HepG2 (cell line): Measurements from ENCODE around the gene NUBP1. TPM values are rescaled to one million over a fixed set of nuclear protein-coding genes. Genes with fewer than 3 reads are reported as not detected.

Experiments
- ATAC-seq: fragments of 200-7000 bp; cut with Tn5 transposase; 3 replicates; pipeline ENCODE4 v1.9.1; 2020; ENCODE audit warnings: mild to moderate bottlenecking, moderate library complexity
- BruUV-seq: library from RNA; stranded (reverse); fragments of 400-500 nt; replicated peaks from 2 replicates; lab custom pipeline; 2021; lab: Mats Ljungman, UMichigan
- CTCF ChIA-PET: fragments of 300-600 bp; formaldehyde crosslinking; extraction: SDS; loops from one replicate; lab custom pipeline; 2021; ENCODE audit warnings: low total read pairs, inconsistent platforms, low intra/inter-chr PET ratio; lab: Yijun Ruan, JAX
- POLR2A ChIA-PET: fragments of 350-600 bp; sonication (Branson Sonifier 250); formaldehyde crosslinking; loops from one replicate; lab custom pipeline; 2020; ENCODE audit warnings: antibody characterized with exemption, inconsistent platforms; lab: Yijun Ruan, JAX
- DNase-seq: peaks from one replicate; pipeline ENCODE4 v3.0.0-alpha.2; 2015; ENCODE audit warnings: low spot score
- FAIRE-seq: peaks from 3 replicates; lab custom pipeline; 2011; peaks lifted over from hg19 to GRCh38; lab: Jason Lieb, UNC
- H2AFZ ChIP-seq: one replicate; pipeline ENCODE4 v1.6.1; 2011; ENCODE audit warnings: low read length, inconsistent platforms
- H3K27ac ChIP-seq: fragments of 300-600 bp; 3 replicates; pipeline ENCODE4 v1.8.0; 2011; ENCODE audit warnings: mixed run types, mild to moderate bottlenecking, mixed read lengths, low read length, inconsistent platforms; ENCODE audit not compliant: insufficient read depth; ENCODE audit errors: extremely low read length
- H3K27me3 ChIP-seq, 2 experiments: fragments of 200-600 bp in 1 of 2; 2 replicates in 1 of 2; 3 replicates in 1 of 2; pipeline versions ENCODE4 v1.6.0 to v1.8.0; 2011; ENCODE audit warnings: low read length in 2 of 2, mild to moderate bottlenecking in 2 of 2, moderate library complexity in 2 of 2, inconsistent platforms in 1 of 2; ENCODE audit not compliant: insufficient read depth in 2 of 2, control insufficient read depth in 1 of 2
- H3K36me3 ChIP-seq, 2 experiments: fragments of 200-600 bp in 1 of 2; replicated peaks in 1 of 2; 2 replicates in 1 of 2; 3 replicates in 1 of 2; pipeline versions ENCODE4 v1.5.1 to v1.8.0; 2011; ENCODE audit warnings: low read length in 2 of 2, inconsistent platforms in 1 of 2; ENCODE audit not compliant: insufficient read depth in 2 of 2, control insufficient read depth in 1 of 2
- H3K4me1 ChIP-seq: 2 replicates; pipeline ENCODE4 v1.5.1; 2012; ENCODE audit warnings: low read length, inconsistent platforms; ENCODE audit not compliant: insufficient read depth
- H3K4me2 ChIP-seq: 2 replicates; pipeline ENCODE4 v1.6.0; 2011; ENCODE audit warnings: low read depth, low read length, inconsistent platforms
- H3K4me3 ChIP-seq, 3 experiments: fragments of 200-600 bp in 1 of 3; sonication (generic), shearing (Covaris generic) in 1 of 3; replicated peaks in 1 of 3; 2 replicates each; pipeline ENCODE4 v1.5.1; 2011 to 2016; ENCODE audit warnings: low read length in 3 of 3, inconsistent platforms in 2 of 3, low read depth in 2 of 3, mild to moderate bottlenecking in 2 of 3, control low read depth in 1 of 3, mixed read lengths in 1 of 3; ENCODE audit not compliant: insufficient read depth in 1 of 3
- H3K79me2 ChIP-seq: one replicate; pipeline ENCODE4 v1.6.1; 2011; ENCODE audit warnings: low read length, inconsistent platforms; ENCODE audit not compliant: insufficient read depth
- H3K9ac ChIP-seq: 2 replicates; pipeline ENCODE4 v1.6.0; 2011; ENCODE audit warnings: mild to moderate bottlenecking, low read depth, low read length, inconsistent platforms; ENCODE audit not compliant: insufficient read depth
- H3K9me3 ChIP-seq: 2 replicates; pipeline ENCODE4 v1.5.1; 2012; ENCODE audit warnings: mild to moderate bottlenecking, low read length
- H4K20me1 ChIP-seq: 2 replicates; pipeline ENCODE4 v1.6.0; 2011; ENCODE audit warnings: inconsistent platforms, mild to moderate bottlenecking, low read length, moderate library complexity; ENCODE audit not compliant: insufficient read depth
- CENPX ChIP-seq: sonication (generic); formaldehyde crosslinking; IDR thresholded peaks from 2 replicates; pipeline ENCODE4 v1.9.0; 2021; ENCODE audit warnings: mild to moderate bottlenecking, missing genetic modification reagents, moderate library complexity
- FLYWCH1 ChIP-seq: sonication (generic); formaldehyde crosslinking; IDR thresholded peaks from 2 replicates; pipeline ENCODE4 v1.8.1; 2023; ENCODE audit warnings: mild to moderate bottlenecking, missing genetic modification reagents
- FOXA3 ChIP-seq: IDR thresholded peaks from 2 replicates; pipeline ENCODE4 v1.6.1; 2016; ENCODE audit warnings: missing genetic modification reagents, missing compliant biosample characterization
- HOXA5 ChIP-seq: sonication (generic); formaldehyde crosslinking; IDR thresholded peaks from 2 replicates; pipeline ENCODE4 v1.4.0; 2020; ENCODE audit warnings: missing genetic modification reagents
- LBX2 ChIP-seq: sonication (generic); formaldehyde crosslinking; IDR thresholded peaks from 2 replicates; pipeline ENCODE4 v1.5.0; 2020; ENCODE audit warnings: missing genetic modification reagents, mild to moderate bottlenecking, borderline replicate concordance
- NFRKB ChIP-seq: fragments of 450-650 bp; IDR thresholded peaks from 2 replicates; pipeline ENCODE4 v1.6.1; 2017
- POLR2A ChIP-seq, 2 experiments: IDR thresholded peaks; 2 replicates each; pipeline ENCODE4 v1.6.1; 2011; ENCODE audit warnings: low read depth in 2 of 2, low read length in 2 of 2, mild to moderate bottlenecking in 1 of 2, moderate library complexity in 1 of 2; ENCODE audit not compliant: insufficient read depth in 1 of 2
- RELA ChIP-seq: sonication (generic); formaldehyde crosslinking; IDR thresholded peaks from 2 replicates; pipeline ENCODE4 v1.4.0; 2020; ENCODE audit warnings: missing genetic modification reagents
- SETDB1 ChIP-seq: sonication (generic); formaldehyde crosslinking; IDR thresholded peaks from 2 replicates; pipeline ENCODE4 v1.5.1; 2020; ENCODE audit warnings: missing genetic modification reagents, mild to moderate bottlenecking, borderline replicate concordance
- ZFP82 ChIP-seq: sonication (generic); formaldehyde crosslinking; IDR thresholded peaks from 2 replicates; pipeline ENCODE4 v1.5.1; 2020; ENCODE audit warnings: mild to moderate bottlenecking, missing genetic modification reagents, borderline replicate concordance
- ZNF180 ChIP-seq: sonication (generic); formaldehyde crosslinking; IDR thresholded peaks from 2 replicates; pipeline ENCODE4 v1.4.0; 2020; ENCODE audit warnings: low read depth, missing genetic modification reagents, borderline replicate concordance
- ZNF260 ChIP-seq: sonication (generic); formaldehyde crosslinking; IDR thresholded peaks from 2 replicates; pipeline ENCODE4 v1.4.0; 2020; ENCODE audit warnings: missing genetic modification reagents, low read depth, mild to moderate bottlenecking, borderline replicate concordance
- ZNF761 ChIP-seq: sonication (generic); formaldehyde crosslinking; conservative IDR thresholded peaks from 2 replicates; pipeline ENCODE4 v1.4.0; 2020; ENCODE audit warnings: mild to moderate bottlenecking, missing genetic modification reagents
- WGBS: methylation state at CpG from one replicate; pipeline ENCODE4 v1.1.6; 2017; ENCODE audit warnings: low lambda C conversion rate; 5-methylcytosine and 5-hydroxymethylcytosine counted together
- in situ Hi-C: cut with HindIII; loops from 2 replicates; pipeline ENCODE4 v1.10.0; 2017; ENCODE audit warnings: low pct_unique_long_range_greater_than_20kb; ENCODE audit not compliant: extremely low pct_ligation_motif_present
- intact Hi-C: fragments of 100-400 bp; cut with micrococcal nuclease; formaldehyde crosslinking; loops from one replicate; pipeline ENCODE4 v1.10.0; 2022; ENCODE audit not compliant: unreplicated experiment
- polyA plus RNA-seq, 8 experiments: library from polyadenylated mRNA; depleted of rRNA in 3 of 8; stranded (reverse) in 7 of 8; unstranded in 1 of 8; fragments of >200 nt; fragmentation: Illumina TruSeq in 4 of 8; extraction: Trizol in 4 of 8; gene quantifications; 2 replicates each; pipeline versions ENCODE4 v1.2.1 to v1.2.3, GENCODE V29; 2011 to 2016; ENCODE audit warnings: low read depth in 4 of 8, missing spikeins in 1 of 8, mixed read lengths in 1 of 8; ENCODE audit not compliant: insufficient read depth in 1 of 8
- total RNA-seq, 5 experiments: library from RNA; depleted of rRNA; stranded (reverse); fragments of >200 nt; fragmentation: Illumina TruSeq; extraction: Trizol; gene quantifications; 2 replicates each; pipeline ENCODE4 v1.2.3, GENCODE V29; 2016; ENCODE audit warnings: low read depth in 1 of 5
- TF ChIP-seq, protein P1 (sequence below): IDR thresholded peaks from 2 replicates; pipeline ENCODE4 v1.6.1; 2016; ENCODE audit warnings: low read depth, control low read depth
- TF ChIP-seq, protein P2 (sequence below): sonication (generic); formaldehyde crosslinking; IDR thresholded peaks from 2 replicates; pipeline ENCODE4 v1.4.0; 2020; ENCODE audit warnings: missing genetic modification reagents
- TF ChIP-seq, protein P3 (sequence below): sonication (generic); formaldehyde crosslinking; IDR thresholded peaks from 2 replicates; pipeline ENCODE4 v1.8.1; 2023; ENCODE audit warnings: mild to moderate bottlenecking, missing genetic modification reagents

The NUBP1 gene
- total and polyA plus RNA-seq, 2 of the 13 experiments (the other 11 are each of a cell fraction or from before 2014, with no cell fraction given), result 53.5 to 70.4 TPM

DNA sequence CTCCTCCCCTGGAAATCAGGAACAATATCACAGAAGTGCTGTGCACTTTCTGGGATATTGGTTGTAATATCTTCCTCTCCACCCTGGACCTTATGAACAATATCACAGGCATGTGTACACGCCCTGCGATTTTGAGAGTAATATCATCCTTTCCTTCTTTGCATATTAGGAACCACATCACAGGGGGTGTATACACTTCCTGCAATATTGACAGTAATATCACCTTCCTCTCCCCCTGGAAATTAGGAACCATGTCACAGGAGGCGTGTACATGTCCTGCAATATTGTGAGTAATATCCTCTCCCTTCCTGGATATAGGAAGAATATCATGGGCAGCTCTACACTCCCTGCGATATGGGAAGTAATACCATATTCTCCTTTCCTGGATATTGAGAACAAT is 34.7 kb upstream of the NUBP1 start (continued):
- TF ChIP-seq, protein P1, sequence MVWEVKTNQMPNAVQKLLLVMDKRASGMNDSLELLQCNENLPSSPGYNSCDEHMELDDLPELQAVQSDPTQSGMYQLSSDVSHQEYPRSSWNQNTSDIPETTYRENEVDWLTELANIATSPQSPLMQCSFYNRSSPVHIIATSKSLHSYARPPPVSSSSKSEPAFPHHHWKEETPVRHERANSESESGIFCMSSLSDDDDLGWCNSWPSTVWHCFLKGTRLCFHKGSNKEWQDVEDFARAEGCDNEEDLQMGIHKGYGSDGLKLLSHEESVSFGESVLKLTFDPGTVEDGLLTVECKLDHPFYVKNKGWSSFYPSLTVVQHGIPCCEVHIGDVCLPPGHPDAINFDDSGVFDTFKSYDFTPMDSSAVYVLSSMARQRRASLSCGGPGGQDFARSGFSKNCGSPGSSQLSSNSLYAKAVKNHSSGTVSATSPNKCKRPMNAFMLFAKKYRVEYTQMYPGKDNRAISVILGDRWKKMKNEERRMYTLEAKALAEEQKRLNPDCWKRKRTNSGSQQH, result no peak

GRCh38 chr16:10728003-10728887 is 15.4 kb upstream of the NUBP1 start:
- no peaks in the 10 kb centered on the region for H3K27me3 ChIP-seq
- H3K4me1 ChIP-seq, result peaks cover 35% of the 10 kb centered on the region
- peak overlapping the region in 1 of 3 experiments; percentile 36; a peak in 2 of 6 replicates for H3K4me3 ChIP-seq
- peak; percentile 70 for DNase-seq
- CTCF ChIA-PET, result no interaction called here
- in situ Hi-C loops, result no loop called here
- no peak overlapping the region for H2AFZ ChIP-seq
- peak; percentile 73 for FAIRE-seq
- H3K9me3 ChIP-seq, result 0 out of 2 replicates have a peak, but pooled peaks cover 1% of the 10 kb centered on the region
- WGBS, result 25% methylated on average over 16 of the region's 16 CpGs
- intact Hi-C loops, result loop anchor here (2.0 kb wide), 1 partner anchor 147 kb away; the partner anchor contains the start of gene EMP2
- POLR2A ChIA-PET, result interaction anchor here (0.6 to 1.7 kb wide), 5 partner anchors 9 to 150 kb away, joined by 3 to 9 read pairs (median 3); partner anchors contain the start of genes EMP2 and NUBP1
- peak overlapping the region; percentile 54 for H3K4me2 ChIP-seq
- no peaks in the 10 kb centered on the region for H4K20me1 ChIP-seq
- ATAC-seq, result peak; percentile 85
- no peak overlapping the region for H3K9ac ChIP-seq
- H3K36me3 ChIP-seq, result no peaks in the 10 kb centered on the region
- H3K27ac ChIP-seq, result no peak overlapping the region
- BruUV-seq, result no TSS peak
- H3K79me2 ChIP-seq, result no peaks in the 10 kb centered on the region
- TF ChIP-seq CENPX (no peak), SETDB1 (CRISPR knock-in tag) (0 out of 2 replicates have a peak, but pooled peaks have one; percentile 44), ZNF260 (no peak), POLR2A (IDR thresholded peaks at IDR 0.05; ENCODE audit: insufficient read depth in 1 of 2, low read depth in 2 of 2, low read length in 2 of 2) (no peak), LBX2 (no peak), HOXA5 (CRISPR knock-in tag) (no peak; the same call in 1 of the 2 replicates), RELA (no peak), NFRKB (no peak), ZFP82 (0 out of 2 replicates have a peak, but pooled peaks have one; percentile 37), FOXA3 (CRISPR knock-in tag) (peak; percentile 72), ZNF761 (CRISPR knock-in tag) (no peak), ZNF180 (no peak), FLYWCH1 (no peak)
- TF ChIP-seq, protein P2, sequence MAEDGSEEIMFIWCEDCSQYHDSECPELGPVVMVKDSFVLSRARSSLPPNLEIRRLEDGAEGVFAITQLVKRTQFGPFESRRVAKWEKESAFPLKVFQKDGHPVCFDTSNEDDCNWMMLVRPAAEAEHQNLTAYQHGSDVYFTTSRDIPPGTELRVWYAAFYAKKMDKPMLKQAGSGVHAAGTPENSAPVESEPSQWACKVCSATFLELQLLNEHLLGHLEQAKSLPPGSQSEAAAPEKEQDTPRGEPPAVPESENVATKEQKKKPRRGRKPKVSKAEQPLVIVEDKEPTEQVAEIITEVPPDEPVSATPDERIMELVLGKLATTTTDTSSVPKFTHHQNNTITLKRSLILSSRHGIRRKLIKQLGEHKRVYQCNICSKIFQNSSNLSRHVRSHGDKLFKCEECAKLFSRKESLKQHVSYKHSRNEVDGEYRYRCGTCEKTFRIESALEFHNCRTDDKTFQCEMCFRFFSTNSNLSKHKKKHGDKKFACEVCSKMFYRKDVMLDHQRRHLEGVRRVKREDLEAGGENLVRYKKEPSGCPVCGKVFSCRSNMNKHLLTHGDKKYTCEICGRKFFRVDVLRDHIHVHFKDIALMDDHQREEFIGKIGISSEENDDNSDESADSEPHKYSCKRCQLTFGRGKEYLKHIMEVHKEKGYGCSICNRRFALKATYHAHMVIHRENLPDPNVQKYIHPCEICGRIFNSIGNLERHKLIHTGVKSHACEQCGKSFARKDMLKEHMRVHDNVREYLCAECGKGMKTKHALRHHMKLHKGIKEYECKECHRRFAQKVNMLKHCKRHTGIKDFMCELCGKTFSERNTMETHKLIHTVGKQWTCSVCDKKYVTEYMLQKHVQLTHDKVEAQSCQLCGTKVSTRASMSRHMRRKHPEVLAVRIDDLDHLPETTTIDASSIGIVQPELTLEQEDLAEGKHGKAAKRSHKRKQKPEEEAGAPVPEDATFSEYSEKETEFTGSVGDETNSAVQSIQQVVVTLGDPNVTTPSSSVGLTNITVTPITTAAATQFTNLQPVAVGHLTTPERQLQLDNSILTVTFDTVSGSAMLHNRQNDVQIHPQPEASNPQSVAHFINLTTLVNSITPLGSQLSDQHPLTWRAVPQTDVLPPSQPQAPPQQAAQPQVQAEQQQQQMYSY (CRISPR knock-in tag), result no peak
- TF ChIP-seq, protein P3, sequence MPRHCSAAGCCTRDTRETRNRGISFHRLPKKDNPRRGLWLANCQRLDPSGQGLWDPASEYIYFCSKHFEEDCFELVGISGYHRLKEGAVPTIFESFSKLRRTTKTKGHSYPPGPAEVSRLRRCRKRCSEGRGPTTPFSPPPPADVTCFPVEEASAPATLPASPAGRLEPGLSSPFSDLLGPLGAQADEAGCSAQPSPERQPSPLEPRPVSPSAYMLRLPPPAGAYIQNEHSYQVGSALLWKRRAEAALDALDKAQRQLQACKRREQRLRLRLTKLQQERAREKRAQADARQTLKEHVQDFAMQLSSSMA (CRISPR knock-in tag), result 0 out of 2 replicates have a peak, but pooled peaks have one; percentile 32
